ENCODE results near the gene LRRFIP1. TPM values are rescaled to one million over a fixed set of nuclear protein-coding genes. Genes with fewer than 3 reads are reported as not detected.
"Not testable (repeated sequence)": the region's sequence is repeated elsewhere in the genome, so short reads cannot be mapped to it uniquely, and the experiment has no call there.

LRRFIP1 gene
- total RNA-seq, 4 donors from 2014 or later: 51.5 to 95.4 (median 65.6) TPM

DNA sequence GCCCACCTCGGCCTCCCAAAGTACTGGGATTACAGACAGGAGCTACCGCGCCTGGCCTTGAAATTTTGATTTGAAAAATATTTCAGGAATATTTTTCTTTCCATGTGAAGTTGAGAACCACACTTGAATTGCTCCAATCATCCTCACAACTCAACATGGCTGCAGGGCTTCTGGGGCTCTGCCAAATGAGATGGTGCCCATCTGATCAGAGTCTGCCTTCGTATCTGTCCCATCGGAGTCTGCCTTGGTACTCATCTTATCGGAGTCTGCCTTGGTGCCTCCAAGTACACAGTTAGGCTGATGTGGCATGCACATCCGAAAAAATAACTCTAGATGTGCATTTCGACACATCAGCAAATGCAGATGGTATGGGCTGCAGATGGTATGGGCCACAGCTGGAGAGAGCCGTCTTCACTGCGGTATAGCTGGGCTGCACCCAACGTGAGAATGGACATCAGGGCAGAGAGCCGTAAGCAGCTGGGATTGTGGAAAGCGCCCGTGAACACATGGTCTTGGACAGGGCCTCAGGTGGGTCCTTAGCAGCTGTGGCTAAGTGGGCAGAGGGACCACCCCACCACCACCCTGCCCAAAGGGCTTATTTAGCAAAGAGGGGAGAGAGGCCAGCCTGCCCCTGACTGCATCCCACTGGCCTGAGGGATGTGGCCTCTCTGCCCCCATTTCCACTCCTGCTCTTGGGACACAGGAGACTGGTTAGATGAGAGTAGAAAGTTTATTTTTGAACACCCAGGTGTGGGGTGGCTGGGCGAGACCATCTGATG, 119.1 kb downstream of the LRRFIP1 start:
- H3K4me3 ChIP-seq: no peak overlapping the region
- H3K9me3 ChIP-seq: no peaks in the 10 kb centered on the region
- WGBS, 2 donors: 85 to 94% methylated on average over 15 of the region's 15 CpGs
- H3K4me1 ChIP-seq: peaks cover 0 to 28% (median 2%) of the 10 kb centered on the region in 4 donors
- H3K27me3 ChIP-seq: no peaks in the 10 kb centered on the region
- H3K36me3 ChIP-seq: peaks cover 0 to 33% (median 0%) of the 10 kb centered on the region in 3 donors
- no peak overlapping the region for H3K27ac ChIP-seq
- DNase-seq (ENCODE audit: low spot score in 2 of 2): no peak
- TF ChIP-seq EP300 (IDR thresholded peaks at IDR 0.05) (no peak), POLR2A (IDR thresholded peaks at IDR 0.05) (no peak)
- TF ChIP-seq, protein P1, sequence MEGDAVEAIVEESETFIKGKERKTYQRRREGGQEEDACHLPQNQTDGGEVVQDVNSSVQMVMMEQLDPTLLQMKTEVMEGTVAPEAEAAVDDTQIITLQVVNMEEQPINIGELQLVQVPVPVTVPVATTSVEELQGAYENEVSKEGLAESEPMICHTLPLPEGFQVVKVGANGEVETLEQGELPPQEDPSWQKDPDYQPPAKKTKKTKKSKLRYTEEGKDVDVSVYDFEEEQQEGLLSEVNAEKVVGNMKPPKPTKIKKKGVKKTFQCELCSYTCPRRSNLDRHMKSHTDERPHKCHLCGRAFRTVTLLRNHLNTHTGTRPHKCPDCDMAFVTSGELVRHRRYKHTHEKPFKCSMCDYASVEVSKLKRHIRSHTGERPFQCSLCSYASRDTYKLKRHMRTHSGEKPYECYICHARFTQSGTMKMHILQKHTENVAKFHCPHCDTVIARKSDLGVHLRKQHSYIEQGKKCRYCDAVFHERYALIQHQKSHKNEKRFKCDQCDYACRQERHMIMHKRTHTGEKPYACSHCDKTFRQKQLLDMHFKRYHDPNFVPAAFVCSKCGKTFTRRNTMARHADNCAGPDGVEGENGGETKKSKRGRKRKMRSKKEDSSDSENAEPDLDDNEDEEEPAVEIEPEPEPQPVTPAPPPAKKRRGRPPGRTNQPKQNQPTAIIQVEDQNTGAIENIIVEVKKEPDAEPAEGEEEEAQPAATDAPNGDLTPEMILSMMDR (IDR thresholded peaks at IDR 0.05): no peak

DNA sequence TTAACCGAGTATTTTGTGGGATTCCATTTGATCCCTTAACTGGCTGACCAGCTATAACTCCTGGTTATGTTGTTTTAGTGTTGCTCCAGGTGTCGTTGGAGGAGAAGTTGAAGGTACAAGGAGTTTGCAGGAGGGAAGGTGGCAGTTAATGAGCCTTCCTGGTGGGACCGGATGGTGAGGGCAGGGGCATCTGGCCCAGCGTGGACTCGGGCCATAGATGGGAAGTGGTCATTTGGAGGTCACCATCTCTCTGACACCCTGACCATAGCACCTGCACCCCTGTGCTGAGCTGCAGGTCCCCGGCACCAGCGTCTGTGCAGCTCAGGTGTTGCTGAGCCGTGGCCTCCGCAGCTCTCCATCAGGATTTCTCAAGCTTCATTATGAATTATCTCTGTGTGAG, 119.8 kb downstream of the LRRFIP1 start:
- TF ChIP-seq, protein P1 (IDR thresholded peaks at IDR 0.05): no peak
- TF ChIP-seq POLR2A (IDR thresholded peaks at IDR 0.05) (no peak), EP300 (IDR thresholded peaks at IDR 0.05) (no peak)

DNA sequence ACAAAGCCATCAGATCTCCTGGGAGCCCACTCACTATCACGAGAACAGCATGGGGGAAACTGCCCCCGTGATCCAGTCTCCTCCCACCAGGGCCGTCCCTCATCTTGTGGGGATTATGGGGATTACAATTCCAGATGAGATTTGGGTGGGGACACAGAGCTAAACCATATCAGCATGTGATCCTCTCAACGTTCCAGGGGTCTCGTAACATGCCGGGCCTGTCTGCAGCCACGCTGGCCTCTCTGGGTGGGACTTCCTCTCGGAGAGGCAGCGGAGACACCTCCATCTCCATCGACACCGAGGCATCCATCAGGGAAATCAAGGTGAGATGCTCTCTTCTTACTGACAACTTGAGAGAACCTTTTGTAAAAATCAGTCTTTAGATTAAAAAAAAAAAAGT, 121.6 kb downstream of the LRRFIP1 start:
- 86 to 91% methylated on average over 11 of the region's 11 CpGs for WGBS, 2 donors
- H3K36me3 ChIP-seq: peaks cover 0 to 55% (median 0%) of the 10 kb centered on the region in 3 donors
- TF ChIP-seq, protein P1 (IDR thresholded peaks at IDR 0.05): no peak
- TF ChIP-seq POLR2A (IDR thresholded peaks at IDR 0.05): no peak
- no peak for TF ChIP-seq EP300 (IDR thresholded peaks at IDR 0.05)
- H3K9me3 ChIP-seq: no peaks in the 10 kb centered on the region
- no peaks in the 10 kb centered on the region for H3K27me3 ChIP-seq
- DNase-seq (ENCODE audit: low spot score in 2 of 2): no peak
- H3K4me1 ChIP-seq: peaks cover 0 to 13% (median 2%) of the 10 kb centered on the region in 4 donors
- H3K4me3 ChIP-seq: no peak overlapping the region
- H3K27ac ChIP-seq: no peak overlapping the region

More for the DNA sequence above, 119.8 kb downstream of the LRRFIP1 start:
- Histone ChIP-seq H3K27ac (no peak overlapping the region), H3K36me3 (peaks cover 0 to 40% (median 0%) of the 10 kb centered on the region in 3 donors), H3K4me1 (peaks cover 0 to 28% (median 2%) of the 10 kb centered on the region in 4 donors), H3K4me3 (no peak overlapping the region), H3K27me3 (no peaks in the 10 kb centered on the region), H3K9me3 (no peaks in the 10 kb centered on the region)
- WGBS, 2 donors: 93 to 94% methylated on average over 9 of the region's 9 CpGs
- DNase-seq (ENCODE audit: low spot score in 2 of 2): no peak

DNA sequence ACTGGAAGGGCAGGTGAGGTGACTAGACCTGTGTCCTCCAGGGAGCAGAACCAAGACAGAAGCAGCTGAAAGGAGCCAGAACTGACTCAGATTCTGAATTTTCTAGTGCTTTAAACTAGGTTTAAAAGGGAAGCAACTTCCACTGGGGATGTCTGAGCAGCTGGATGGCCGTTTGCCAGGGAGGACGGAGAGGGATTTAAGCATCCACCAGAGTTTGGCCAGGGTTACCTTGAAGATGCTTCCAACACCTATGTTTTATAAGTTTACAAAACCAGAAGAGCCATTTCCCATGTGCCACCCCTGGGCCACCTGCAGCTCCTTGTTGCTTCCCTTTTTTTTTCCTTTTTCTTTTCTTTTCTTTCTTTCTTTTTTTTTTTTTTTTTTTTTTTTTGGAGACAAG, 122.6 kb downstream of the LRRFIP1 start:
- TF ChIP-seq, protein P1 (IDR thresholded peaks at IDR 0.05): no peak
- TF ChIP-seq EP300 (IDR thresholded peaks at IDR 0.05) (no peak), POLR2A (IDR thresholded peaks at IDR 0.05) (no peak)
- 46 to 69% methylated on average over 2 of the region's 2 CpGs for WGBS, 2 donors
- peaks cover 0 to 65% (median under 1%) of the 10 kb centered on the region in 3 donors for H3K36me3 ChIP-seq
- peaks cover 0 to 4% (median 0%) of the 10 kb centered on the region in 4 donors for H3K4me1 ChIP-seq
- no peaks in the 10 kb centered on the region for H3K27me3 ChIP-seq
- H3K9me3 ChIP-seq: no peaks in the 10 kb centered on the region
- no peak overlapping the region for H3K27ac ChIP-seq
- H3K4me3 ChIP-seq: no peak overlapping the region
- no peak for DNase-seq (ENCODE audit: low spot score in 2 of 2)

DNA sequence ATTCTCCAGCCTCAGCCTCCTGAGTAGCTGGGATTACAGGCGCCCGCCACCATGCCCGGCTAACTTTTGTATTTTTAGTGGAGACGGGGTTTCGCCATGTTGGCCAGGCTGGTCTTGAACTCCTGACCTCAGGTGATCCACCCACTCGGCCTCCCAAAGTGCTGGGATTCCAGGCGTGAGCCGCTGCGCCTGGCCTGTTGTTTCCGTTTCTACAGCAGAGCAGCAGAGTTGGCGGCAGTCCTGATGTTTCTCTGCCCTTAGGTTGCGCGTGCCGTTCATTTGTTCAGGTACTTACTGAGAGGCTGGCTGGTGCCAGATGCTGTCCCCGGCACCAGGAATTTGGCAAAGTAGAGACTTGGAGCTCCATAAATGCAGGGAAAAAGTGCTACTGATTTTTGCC, 123.1 kb downstream of the LRRFIP1 start:
- 95% methylated on average over 15 of the region's 15 CpGs for WGBS, 2 donors
- H3K4me1 ChIP-seq; H3K27me3 ChIP-seq; DNase-seq (ENCODE audit: low spot score in 2 of 2); H3K9me3 ChIP-seq; H3K27ac ChIP-seq; H3K4me3 ChIP-seq: not testable (repeated sequence)
- H3K36me3 ChIP-seq: peaks cover 0 to 70% (median 5%) of the 10 kb centered on the region in 3 donors
